ENCODE results near the gene MARCHF11.

GRCh38 chr5:16140944-16141343, 38.6 kb downstream of the MARCHF11 start:
- no peak for TF ChIP-seq POLR2AphosphoS5 (IDR thresholded peaks at IDR 0.05; ENCODE audit: low read depth, low read length)
- no peak for TF ChIP-seq REST (IDR thresholded peaks at IDR 0.05; ENCODE audit: insufficient read depth in 1 of 2, low read depth in 2 of 2, low read length in 2 of 2)
- no peak for TF ChIP-seq TAF1 (IDR thresholded peaks at IDR 0.05; ENCODE audit: borderline replicate concordance, insufficient read depth, low read length)
- TF ChIP-seq SIN3A (IDR thresholded peaks at IDR 0.05; ENCODE audit: borderline replicate concordance, insufficient read depth, low read length), result no peak

All from PFSK-1 (cell line).